SK-N-SH treated with all-trans-retinoic acid at 6 μM for 48 hours (cell line): ENCODE data around the gene DNLZ.

Source experiments
- ARNTL ChIP-seq: fragments of 450-650 bp; formaldehyde crosslinking; IDR thresholded peaks from 2 replicates; pipeline ENCODE4 v1.5.0; 2020; ENCODE audit warnings: low read depth, mild to moderate bottlenecking, moderate library complexity, borderline replicate concordance
- BACH2 ChIP-seq: fragments of 250-450 bp; sonication (Bioruptor Pico); IDR thresholded peaks from 2 replicates; pipeline ENCODE4 v1.9.0; 2021; ENCODE audit warnings: mild to moderate bottlenecking, borderline replicate concordance
- CSRNP3 ChIP-seq: fragments of 250-450 bp; sonication (Bioruptor Pico); IDR thresholded peaks from 2 replicates; pipeline ENCODE4 v1.5.1; 2021; ENCODE audit warnings: mild to moderate bottlenecking, moderate library complexity
- RARB ChIP-seq: fragments of 250-450 bp; sonication (Bioruptor Pico); IDR thresholded peaks from 2 replicates; pipeline ENCODE4 v1.8.0; 2021; ENCODE audit warnings: mild to moderate bottlenecking, moderate library complexity
- ZFP30 ChIP-seq: fragments of 450-650 bp; formaldehyde crosslinking; IDR thresholded peaks from 2 replicates; pipeline ENCODE4 v1.5.0; 2022; ENCODE audit warnings: mild to moderate bottlenecking, moderate library complexity
- ZNF8 ChIP-seq: fragments of 450-650 bp; formaldehyde crosslinking; IDR thresholded peaks from 2 replicates; pipeline ENCODE4 v1.5.0; 2020; ENCODE audit warnings: mild to moderate bottlenecking, moderate library complexity

- TF ChIP-seq ZFP30 (CRISPR knock-in tag), result no peak
- no peak for TF ChIP-seq CSRNP3
- no peak for TF ChIP-seq BACH2 (CRISPR knock-in tag)
- TF ChIP-seq ARNTL (CRISPR knock-in tag), result no peak
- TF ChIP-seq RARB (CRISPR knock-in tag), result no peak
- no peak for TF ChIP-seq ZNF8
Measured at GRCh38 chr9:136386018-136386417, 22.5 kb upstream of the DNLZ start.
